ENCODE measurements around the gene RNASEH1. TPM values are rescaled to one million over a fixed set of nuclear protein-coding genes. Genes with fewer than 3 reads are reported as not detected.

The RNASEH1 gene
- total RNA-seq, 1 donor from 2014 or later: 35.5 TPM

DNA sequence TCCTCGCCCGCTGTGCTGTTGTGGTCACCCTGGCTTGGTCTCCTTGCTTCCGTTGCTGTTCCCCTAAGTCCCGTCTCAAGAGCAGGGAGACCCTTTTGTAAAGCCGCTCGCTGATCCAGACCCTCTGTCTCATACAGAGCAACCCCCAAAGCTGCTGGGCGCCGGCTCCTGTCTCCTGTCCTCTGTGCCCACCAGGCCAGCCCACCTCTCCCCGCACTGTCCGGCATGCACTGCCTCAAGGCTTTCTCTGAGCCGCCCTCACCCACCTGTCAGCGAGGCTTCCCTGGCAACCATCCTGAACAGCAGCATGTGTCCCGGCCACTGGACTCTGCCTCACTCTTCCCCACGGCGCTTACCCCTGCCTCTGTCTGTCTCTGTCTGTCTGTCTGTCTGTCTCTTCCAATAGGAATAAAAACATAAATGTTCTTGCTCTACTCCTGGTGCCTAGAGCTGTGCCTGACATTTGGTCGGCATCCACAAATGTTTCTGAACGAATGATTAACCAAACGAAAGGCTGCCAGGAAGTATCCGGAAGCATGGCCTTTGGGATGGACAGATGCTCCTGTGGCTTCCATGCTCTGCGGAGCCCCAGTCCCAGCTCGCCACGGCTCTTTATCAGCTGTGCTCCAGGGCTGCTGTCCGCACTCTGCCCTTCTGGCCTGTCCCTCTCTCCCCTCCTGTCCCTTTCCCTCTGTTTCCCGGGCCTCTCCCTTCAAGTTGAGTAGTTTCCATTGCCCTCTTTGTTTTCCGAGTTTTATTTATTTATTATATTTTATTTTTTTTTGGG, 44.6 kb upstream of the RNASEH1 start:
- H3K4me3 Mint-ChIP-seq (ENCODE audit: unreplicated experiment): no peak overlapping the region
- no peaks in the 10 kb centered on the region for H3K9me3 ChIP-seq (ENCODE audit: insufficient read depth, low read depth, low read length)
- H3K27me3 Mint-ChIP-seq (ENCODE audit: low read depth, unreplicated experiment): peaks cover 19% of the 10 kb centered on the region
- no peak for FAIRE-seq
- no peaks in the 10 kb centered on the region for H3K36me3 ChIP-seq (ENCODE audit: insufficient read depth, low read length)
- H3K4me2 ChIP-seq (ENCODE audit: low read length): no peak overlapping the region
- H3K4me1 ChIP-seq (ENCODE audit: insufficient read depth, low read length): no peaks in the 10 kb centered on the region
- H3K9ac ChIP-seq (ENCODE audit: low read length): no peak overlapping the region
- H3K27ac Mint-ChIP-seq (ENCODE audit: unreplicated experiment): no peak overlapping the region
- no peaks in the 10 kb centered on the region for H3K79me2 ChIP-seq (ENCODE audit: insufficient read depth, low read length)
- H3K9me3 Mint-ChIP-seq (ENCODE audit: unreplicated experiment): no peaks in the 10 kb centered on the region
- H3K27me3 ChIP-seq (ENCODE audit: insufficient read depth, low read length): no peaks in the 10 kb centered on the region
- no peak overlapping the region for H2AFZ ChIP-seq (ENCODE audit: low read depth, low read length)
- no peak overlapping the region for H3K27ac ChIP-seq (ENCODE audit: low read depth, low read length)
- no peaks in the 10 kb centered on the region for H4K20me1 ChIP-seq (ENCODE audit: insufficient read depth, low read length)
- H3K4me1 Mint-ChIP-seq (ENCODE audit: low read depth, unreplicated experiment): no peaks in the 10 kb centered on the region
- no peak overlapping the region for H3K4me3 ChIP-seq (ENCODE audit: insufficient read depth, low read depth, low read length)
- H3K36me3 Mint-ChIP-seq (ENCODE audit: low read depth, unreplicated experiment): peaks cover 2% of the 10 kb centered on the region
- DNase-seq (ENCODE audit: low read depth): no peak
- TF ChIP-seq, protein P1, sequence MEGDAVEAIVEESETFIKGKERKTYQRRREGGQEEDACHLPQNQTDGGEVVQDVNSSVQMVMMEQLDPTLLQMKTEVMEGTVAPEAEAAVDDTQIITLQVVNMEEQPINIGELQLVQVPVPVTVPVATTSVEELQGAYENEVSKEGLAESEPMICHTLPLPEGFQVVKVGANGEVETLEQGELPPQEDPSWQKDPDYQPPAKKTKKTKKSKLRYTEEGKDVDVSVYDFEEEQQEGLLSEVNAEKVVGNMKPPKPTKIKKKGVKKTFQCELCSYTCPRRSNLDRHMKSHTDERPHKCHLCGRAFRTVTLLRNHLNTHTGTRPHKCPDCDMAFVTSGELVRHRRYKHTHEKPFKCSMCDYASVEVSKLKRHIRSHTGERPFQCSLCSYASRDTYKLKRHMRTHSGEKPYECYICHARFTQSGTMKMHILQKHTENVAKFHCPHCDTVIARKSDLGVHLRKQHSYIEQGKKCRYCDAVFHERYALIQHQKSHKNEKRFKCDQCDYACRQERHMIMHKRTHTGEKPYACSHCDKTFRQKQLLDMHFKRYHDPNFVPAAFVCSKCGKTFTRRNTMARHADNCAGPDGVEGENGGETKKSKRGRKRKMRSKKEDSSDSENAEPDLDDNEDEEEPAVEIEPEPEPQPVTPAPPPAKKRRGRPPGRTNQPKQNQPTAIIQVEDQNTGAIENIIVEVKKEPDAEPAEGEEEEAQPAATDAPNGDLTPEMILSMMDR (IDR thresholded peaks at IDR 0.05; ENCODE audit: insufficient read depth, low read depth, low read length): no peak
- TF ChIP-seq EZH2 (IDR thresholded peaks at IDR 0.05; ENCODE audit: insufficient read depth, low read length): no peak

- H3K4me1 ChIP-seq (ENCODE audit: insufficient read depth, low read length): no peaks in the 10 kb centered on the region
- no peaks in the 10 kb centered on the region for H3K79me2 ChIP-seq (ENCODE audit: insufficient read depth, low read length)
- H3K36me3 Mint-ChIP-seq (ENCODE audit: low read depth, unreplicated experiment): peaks cover 4% of the 10 kb centered on the region
- DNase-seq (ENCODE audit: low read depth) (no peak), FAIRE-seq (no peak)
- H3K27ac ChIP-seq (ENCODE audit: low read depth, low read length): no peak overlapping the region
- H3K9me3 ChIP-seq (ENCODE audit: insufficient read depth, low read depth, low read length): no peaks in the 10 kb centered on the region
- H3K4me3 Mint-ChIP-seq (ENCODE audit: unreplicated experiment): no peak overlapping the region
- no peaks in the 10 kb centered on the region for H3K27me3 ChIP-seq (ENCODE audit: insufficient read depth, low read length)
- H3K4me3 ChIP-seq (ENCODE audit: insufficient read depth, low read depth, low read length): no peak overlapping the region
- no peak overlapping the region for H3K27ac Mint-ChIP-seq (ENCODE audit: unreplicated experiment)
- H3K27me3 Mint-ChIP-seq (ENCODE audit: low read depth, unreplicated experiment): peaks cover 18% of the 10 kb centered on the region
- H3K9ac ChIP-seq (ENCODE audit: low read length): no peak overlapping the region
- TF ChIP-seq, protein P1 (IDR thresholded peaks at IDR 0.05; ENCODE audit: insufficient read depth, low read depth, low read length): no peak
- no peak overlapping the region for H2AFZ ChIP-seq (ENCODE audit: low read depth, low read length)
- no peak overlapping the region for H3K4me2 ChIP-seq (ENCODE audit: low read length)
- H3K36me3 ChIP-seq (ENCODE audit: insufficient read depth, low read length): no peaks in the 10 kb centered on the region
- H3K4me1 Mint-ChIP-seq (ENCODE audit: low read depth, unreplicated experiment): no peaks in the 10 kb centered on the region
- H3K9me3 Mint-ChIP-seq (ENCODE audit: unreplicated experiment): no peaks in the 10 kb centered on the region
- H4K20me1 ChIP-seq (ENCODE audit: insufficient read depth, low read length): no peaks in the 10 kb centered on the region
Measured at GRCh38 chr2:3601561-3602271, 43.6 kb upstream of the RNASEH1 start.
